CD4-positive, alpha-beta T cell (primary cell): ENCODE results near the gene FMO2. TPM values are rescaled to one million over a fixed set of nuclear protein-coding genes. Genes with fewer than 3 reads are reported as not detected.

Source experiments
- ATAC-seq: fragments of 200-7000 bp; cut with Tn5 transposase; one replicate; pipeline ENCODE4 v1.10.0; 2022; ENCODE audit warnings: mild to moderate bottlenecking; ENCODE audit not compliant: poor library complexity
- CTCF ChIA-PET: fragments of 350-600 bp; sonication (Branson Sonifier 250); formaldehyde crosslinking; loops from one replicate; lab custom pipeline; 2021; ENCODE audit warnings: antibody characterized with exemption, inconsistent platforms; lab: Charles Lee
- POLR2A ChIA-PET: fragments of 350-600 bp; sonication (Branson Sonifier 250); formaldehyde crosslinking; loops from one replicate; lab custom pipeline; 2021; ENCODE audit warnings: antibody characterized with exemption, inconsistent platforms; lab: Charles Lee
- DNase-seq, 14 experiments: peaks; one replicate each; pipeline ENCODE4 v3.0.0-alpha.2; 2013 to 2020; ENCODE audit warnings: mixed read lengths in 2 of 14
- H3K27ac ChIP-seq, 2 donors: one replicate each; pipeline versions ENCODE4 v1.5.1 to v1.7.0; 2013; ENCODE audit warnings: low read length in 2 of 2, low read depth in 1 of 2, mild to moderate bottlenecking in 1 of 2
- H3K27me3 ChIP-seq, 2 experiments: 1 replicate in 1 of 2; 2 replicates in 1 of 2; pipeline versions ENCODE4 v1.6.1 to v1.7.0; 2013; ENCODE audit warnings: low read length in 2 of 2, control low read depth in 1 of 2, mild to moderate bottlenecking in 1 of 2, moderate library complexity in 1 of 2; ENCODE audit not compliant: insufficient read depth in 2 of 2, control insufficient read depth in 1 of 2
- H3K36me3 ChIP-seq: one replicate; pipeline ENCODE4 v1.6.1; 2013; ENCODE audit warnings: low read length, control low read depth; ENCODE audit not compliant: insufficient read depth
- H3K4me1 ChIP-seq: one replicate; pipeline ENCODE4 v1.6.1; 2013; ENCODE audit warnings: low read length, control low read depth; ENCODE audit not compliant: insufficient read depth
- H3K4me3 ChIP-seq: one replicate; pipeline ENCODE4 v1.5.1; 2013; ENCODE audit warnings: mild to moderate bottlenecking, low read length, moderate library complexity
- H3K9me3 ChIP-seq, 2 experiments: 1 replicate in 1 of 2; 2 replicates in 1 of 2; pipeline versions ENCODE4 v1.6.1 to v1.7.0; 2013; ENCODE audit warnings: low read length in 2 of 2, mild to moderate bottlenecking in 2 of 2, control low read depth in 1 of 2, moderate library complexity in 1 of 2; ENCODE audit not compliant: control insufficient read depth in 1 of 2, insufficient read depth in 1 of 2
- H3K27ac Mint-ChIP-seq: one replicate; pipeline ENCODE4 v1.8.0; 2020; ENCODE audit warnings: mixed read lengths
- H3K27me3 Mint-ChIP-seq: one replicate; pipeline ENCODE4 v1.8.0; 2021; ENCODE audit warnings: mixed read lengths
- H3K36me3 Mint-ChIP-seq: one replicate; pipeline ENCODE4 v1.8.0; 2021; ENCODE audit warnings: low read depth, mixed read lengths
- H3K4me1 Mint-ChIP-seq: one replicate; pipeline ENCODE4 v1.8.0; 2021; ENCODE audit warnings: low read depth, mixed read lengths
- H3K4me3 Mint-ChIP-seq: one replicate; pipeline ENCODE4 v1.8.0; 2020; ENCODE audit warnings: mild to moderate bottlenecking, mixed read lengths
- H3K9me3 Mint-ChIP-seq: one replicate; pipeline ENCODE4 v1.8.0; 2020; ENCODE audit warnings: mixed read lengths
- CTCF ChIP-seq: fragments of 200-600 bp; IDR thresholded peaks from one replicate; pipeline ENCODE4 v1.8.0; 2022; ENCODE audit warnings: antibody characterized with exemption, mild to moderate bottlenecking
- intact Hi-C, 2 experiments: fragments of 100-400 bp; cut with DNase I in 1 of 2; cut with micrococcal nuclease in 1 of 2; formaldehyde crosslinking; loops; one replicate each; pipeline versions ENCODE4 v1.15.1 to v1.9.0; 2023 to 2025; cut with DNase I, micrococcal nuclease
- total RNA-seq, 174 experiments: library from RNA in 2 of 174; stranded (reverse) in 2 of 174; gene quantifications; one replicate each; pipeline ENCODE4 v1.2.3 and lab custom pipeline; 2021 to 2026

Gene FMO2
- total RNA-seq, 2 experiments from 2014 or later, result not detected

DNA sequence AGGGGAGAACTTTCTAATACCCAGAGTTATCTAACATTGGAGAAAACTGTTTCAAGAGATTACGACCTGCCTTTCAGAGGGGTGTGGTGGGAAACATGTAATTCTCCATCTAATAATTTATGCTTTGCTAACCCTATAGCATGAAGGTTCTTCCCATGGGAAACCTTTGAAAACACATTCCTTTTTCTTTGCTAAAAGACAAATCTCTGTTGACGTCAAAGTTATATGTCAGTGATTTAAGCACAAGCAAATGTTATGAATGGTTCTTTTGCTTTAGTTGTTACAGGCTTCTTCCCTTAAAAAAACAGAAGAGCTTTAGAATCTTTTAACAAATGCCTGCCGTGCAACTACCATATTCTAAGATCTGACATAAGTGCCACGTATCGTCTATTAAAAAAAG, 19.2 kb downstream of the FMO2 start:
- no peaks in the 10 kb centered on the region for H3K36me3 ChIP-seq
- ChIA-PET CTCF (no interaction called here), POLR2A (no interaction called here)
- H3K4me3 Mint-ChIP-seq, result no peak overlapping the region
- no peaks in the 10 kb centered on the region for H3K9me3 ChIP-seq
- H3K4me1 Mint-ChIP-seq, result no peaks in the 10 kb centered on the region
- H3K4me3 ChIP-seq, result no peak overlapping the region
- H3K27me3 Mint-ChIP-seq, result peaks cover 22% of the 10 kb centered on the region
- peaks cover 2 to 6% of the 10 kb centered on the region in 2 experiments for H3K27me3 ChIP-seq
- H3K4me1 ChIP-seq, result no peaks in the 10 kb centered on the region
- TF ChIP-seq CTCF, result no peak
- intact Hi-C loops, result no loop called here
- ATAC-seq, result no peak
- H3K27ac ChIP-seq, result no peak overlapping the region
- no peaks in the 10 kb centered on the region for H3K9me3 Mint-ChIP-seq
- DNase-seq, result no peak
- H3K36me3 Mint-ChIP-seq, result no peaks in the 10 kb centered on the region
- no peak overlapping the region for H3K27ac Mint-ChIP-seq

GRCh38 chr1:171206204-171206977, 21.3 kb downstream of the FMO2 start:
- Mint-ChIP-seq H3K36me3 (no peaks in the 10 kb centered on the region), H3K27me3 (peaks cover 22% of the 10 kb centered on the region), H3K9me3 (no peaks in the 10 kb centered on the region), H3K4me3 (no peak overlapping the region), H3K27ac (no peak overlapping the region), H3K4me1 (no peaks in the 10 kb centered on the region)
- Histone ChIP-seq H3K27ac (no peak overlapping the region), H3K4me1 (no peaks in the 10 kb centered on the region), H3K9me3 (no peaks in the 10 kb centered on the region), H3K27me3 (peaks cover 2 to 6% of the 10 kb centered on the region in 2 experiments), H3K4me3 (no peak overlapping the region), H3K36me3 (no peaks in the 10 kb centered on the region)
- ATAC-seq, result no peak
- POLR2A ChIA-PET, result no interaction called here
- intact Hi-C loops, result no loop called here
- CTCF ChIA-PET, result no interaction called here
- no peak for TF ChIP-seq CTCF
- DNase-seq, result no peak

- no peaks in the 10 kb centered on the region for H3K4me1 Mint-ChIP-seq
Measured at GRCh38 chr1:171206978-171207355, 21.9 kb downstream of the FMO2 start.

More at GRCh38 chr1:171206978-171207355, 21.9 kb downstream of the FMO2 start:
- Histone ChIP-seq H3K4me3 (no peak overlapping the region), H3K27ac (no peak overlapping the region), H3K9me3 (no peaks in the 10 kb centered on the region), H3K27me3 (peaks cover 2 to 6% of the 10 kb centered on the region in 2 experiments), H3K36me3 (no peaks in the 10 kb centered on the region), H3K4me1 (no peaks in the 10 kb centered on the region)
- Mint-ChIP-seq H3K36me3 (no peaks in the 10 kb centered on the region), H3K27ac (no peak overlapping the region), H3K9me3 (no peaks in the 10 kb centered on the region), H3K27me3 (peaks cover 22% of the 10 kb centered on the region), H3K4me3 (no peak overlapping the region)
- ChIA-PET POLR2A (no interaction called here), CTCF (no interaction called here)
- no peak for TF ChIP-seq CTCF
- intact Hi-C loops, result no loop called here
- DNase-seq, result no peak
- ATAC-seq, result no peak
